A549 treated with CpdA at 1 μM for 4 hours (cell line): ENCODE data around the gene CYP4F22. TPM values are rescaled to one million over a fixed set of nuclear protein-coding genes. Genes with fewer than 3 reads are reported as not detected.

Source experiments
- total RNA-seq: library from RNA; stranded (reverse); fragments of 200-300 nt; extraction: Qiagen RNA extraction; gene quantifications from 5 replicates; pipeline ENCODE4 v1.2.3, GENCODE V29; 2022; ENCODE audit warnings: low read depth

Gene CYP4F22
- 0.06 to 0.09 TPM (median 0.07 TPM) in 3 of 5 replicates, not detected in the others for total RNA-seq

GRCh38 chr19:15508035-15508710, at the start of gene CYP4F22:
CYP4F22 (plus strand) TSS chr19:15508525; CDS start chr19:15525337, 16,812 bp downstream.

GRCh38 chr19:15464394-15465385, 43.6 kb upstream of the CYP4F22 start, which contains the start of gene RASAL3:
RASAL3 (minus strand) TSS chr19:15464544; CDS start chr19:15464358, 186 bp downstream.

DNA sequence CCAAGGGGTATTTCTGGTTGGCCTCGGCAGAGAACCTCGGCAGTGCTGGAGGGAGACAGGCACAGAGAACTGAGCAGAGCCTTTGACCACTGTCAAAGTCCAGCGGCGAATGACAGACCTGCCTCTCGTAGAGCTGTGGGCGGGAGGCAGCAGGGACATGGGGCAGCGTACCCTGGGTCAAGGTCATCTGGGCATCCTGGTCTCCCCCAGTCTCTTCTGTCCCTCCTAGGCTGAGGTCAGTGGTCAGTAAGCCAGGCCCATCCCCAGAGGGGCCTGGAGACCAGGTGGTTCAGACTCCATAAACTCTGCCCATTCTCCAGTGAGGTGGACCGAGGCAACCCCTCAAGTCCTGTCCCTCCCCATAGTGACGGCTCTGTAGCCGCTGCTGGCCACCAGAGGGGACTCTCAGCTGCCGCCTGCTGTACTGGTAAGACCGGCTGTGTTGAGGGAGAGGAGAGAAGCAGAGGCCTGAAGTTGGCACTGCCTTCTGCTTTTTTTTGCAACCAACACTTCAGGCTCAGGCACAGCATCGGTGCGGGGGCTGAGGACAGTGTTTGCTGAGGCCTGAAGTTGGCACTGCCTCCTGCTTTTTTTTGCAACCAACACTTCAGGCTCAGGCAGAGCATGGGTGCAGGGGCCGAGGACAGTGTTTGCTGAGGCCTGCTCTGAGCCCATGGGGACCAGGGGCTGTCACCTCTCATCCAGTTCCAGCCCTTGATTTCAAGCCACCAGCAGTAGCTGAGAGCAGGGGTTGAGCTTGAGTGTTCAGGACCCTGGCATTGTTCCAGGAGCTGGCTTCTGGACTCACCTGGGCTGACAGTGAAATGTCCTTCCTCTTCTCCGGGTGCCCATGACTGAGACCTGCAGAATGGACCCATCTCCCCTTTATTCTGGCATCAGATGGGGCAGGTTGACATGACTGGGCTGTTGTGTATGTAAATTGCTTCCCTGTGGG, 28.7 kb upstream of the CYP4F22 start, which contains the start of gene PGLYRP2:
TSS of gene PGLYRP2 (minus strand) at position 111 of the 955 bp plus-strand sequence. CDS start 130 bp downstream, outside the sequence.

Other genes starting within 250 kb of the CYP4F22 start
- 26.1 to 30.7 TPM (median 26.7 TPM) in 5 replicates for gene BRD4, start 176.0 kb upstream of the CYP4F22 start, total RNA-seq
- gene AKAP8, start 128.7 kb upstream of the CYP4F22 start, total RNA-seq, result 15.6 to 18.1 TPM (median 16.9 TPM) in 5 replicates
- 36.6 to 40.0 TPM (median 38.8 TPM) in 5 replicates for gene AKAP8L, start 89.5 kb upstream of the CYP4F22 start, total RNA-seq
- 14.6 to 23.6 TPM (median 23.3 TPM) in 5 replicates for gene WIZ, start 58.6 kb upstream of the CYP4F22 start, total RNA-seq
- not detected in 5 replicates for gene RASAL3, start 44.0 kb upstream of the CYP4F22 start, total RNA-seq
- not detected in 5 replicates for gene PGLYRP2, start 29.0 kb upstream of the CYP4F22 start, total RNA-seq
- gene CYP4F8, start 106.7 kb downstream of the CYP4F22 start, total RNA-seq, result not detected in 5 replicates
- gene CYP4F3, start 132.4 kb downstream of the CYP4F22 start, total RNA-seq, result 2.1 to 2.9 TPM (median 2.4 TPM) in 5 replicates
- gene CYP4F12, start 164.6 kb downstream of the CYP4F22 start, total RNA-seq, result 0.97 to 1.6 TPM (median 1.5 TPM) in 5 replicates
- not detected in 5 replicates for gene OR10H2, start 219.5 kb downstream of the CYP4F22 start, total RNA-seq
- gene OR10H3, start 229.5 kb downstream of the CYP4F22 start, total RNA-seq, result not detected in 5 replicates